Measurements from ENCODE around the gene FMNL2. TPM values are rescaled to one million over a fixed set of nuclear protein-coding genes. Genes with fewer than 3 reads are reported as not detected.
A peak's percentile ranks its signal among the peaks of the same experiment; 100 is the strongest.

FMNL2 gene
- total RNA-seq, 1 donor from 2014 or later, result 108 TPM

- no peaks in the 10 kb centered on the region for H3K9me3 Mint-ChIP-seq (ENCODE audit: low read depth)
- H3K4me1 Mint-ChIP-seq (ENCODE audit: low read depth), result peaks cover 10% of the 10 kb centered on the region
- H3K27ac Mint-ChIP-seq, result no peak overlapping the region
- no peaks in the 10 kb centered on the region for H3K27me3 Mint-ChIP-seq
- H3K36me3 Mint-ChIP-seq (ENCODE audit: insufficient read depth), result peaks cover 13% of the 10 kb centered on the region
- TF ChIP-seq CTCF (IDR thresholded peaks at IDR 0.05; ENCODE audit: unreplicated experiment), result peak; percentile 96
- H3K4me3 Mint-ChIP-seq (ENCODE audit: low read depth), result no peak overlapping the region
- DNase-seq (ENCODE audit: low spot score, unreplicated experiment), result peak; percentile 72
These were observed 300.8 kb downstream of the FMNL2 start for GRCh38 chr2:152635635-152636298.

- no peaks in the 10 kb centered on the region for H3K9me3 Mint-ChIP-seq (ENCODE audit: low read depth)
These were observed 302.3 kb downstream of the FMNL2 start for GRCh38 chr2:152637251-152637650.

GRCh38 chr2:152638056-152638455 lies 303.1 kb downstream of the FMNL2 start:
- H3K36me3 Mint-ChIP-seq (ENCODE audit: insufficient read depth), result peaks cover 21% of the 10 kb centered on the region
- H3K4me1 Mint-ChIP-seq (ENCODE audit: low read depth), result no peaks in the 10 kb centered on the region
- H3K27me3 Mint-ChIP-seq, result no peaks in the 10 kb centered on the region
- TF ChIP-seq CTCF (IDR thresholded peaks at IDR 0.05; ENCODE audit: unreplicated experiment), result no peak
- DNase-seq (ENCODE audit: low spot score, unreplicated experiment), result no peak
- no peaks in the 10 kb centered on the region for H3K9me3 Mint-ChIP-seq (ENCODE audit: low read depth)
- no peak overlapping the region for H3K4me3 Mint-ChIP-seq (ENCODE audit: low read depth)
- H3K27ac Mint-ChIP-seq, result no peak overlapping the region

More at GRCh38 chr2:152637251-152637650, 302.3 kb downstream of the FMNL2 start:
- DNase-seq (ENCODE audit: low spot score, unreplicated experiment), result no peak
- Mint-ChIP-seq H3K36me3 (ENCODE audit: insufficient read depth) (peaks cover 21% of the 10 kb centered on the region), H3K27ac (no peak overlapping the region), H3K4me3 (ENCODE audit: low read depth) (no peak overlapping the region), H3K4me1 (ENCODE audit: low read depth) (no peaks in the 10 kb centered on the region), H3K27me3 (no peaks in the 10 kb centered on the region)
- no peak for TF ChIP-seq CTCF (IDR thresholded peaks at IDR 0.05; ENCODE audit: unreplicated experiment)

- no peak overlapping the region for H3K27ac Mint-ChIP-seq
These were observed 303.6 kb downstream of the FMNL2 start for GRCh38 chr2:152638590-152638989.

More at GRCh38 chr2:152638590-152638989, 303.6 kb downstream of the FMNL2 start:
- Mint-ChIP-seq H3K4me3 (ENCODE audit: low read depth) (no peak overlapping the region), H3K9me3 (ENCODE audit: low read depth) (no peaks in the 10 kb centered on the region), H3K4me1 (ENCODE audit: low read depth) (no peaks in the 10 kb centered on the region), H3K36me3 (ENCODE audit: insufficient read depth) (peaks cover 21% of the 10 kb centered on the region), H3K27me3 (no peaks in the 10 kb centered on the region)
- TF ChIP-seq CTCF (IDR thresholded peaks at IDR 0.05; ENCODE audit: unreplicated experiment), result no peak
- DNase-seq (ENCODE audit: low spot score, unreplicated experiment), result no peak
